ENCODE measurements around the gene RAPGEF4.

GRCh38 chr2:172991031-172991430, 255.4 kb downstream of the RAPGEF4 start:
- no peak for TF ChIP-seq CTCF (IDR thresholded peaks at IDR 0.05 in 2 of 3, conservative IDR thresholded peaks at IDR 0.05 in 1 of 3; ENCODE audit: borderline replicate concordance in 1 of 3, insufficient read depth in 1 of 3, low read depth in 2 of 3, low read length in 2 of 3)
- no peak for TF ChIP-seq JUND (IDR thresholded peaks at IDR 0.05)
- no peak for TF ChIP-seq REST (IDR thresholded peaks at IDR 0.05; ENCODE audit: low read depth)
- no peak for TF ChIP-seq POLR2AphosphoS5 (IDR thresholded peaks at IDR 0.05; ENCODE audit: low read depth, low read length)
- no peak for TF ChIP-seq POLR2A (IDR thresholded peaks at IDR 0.05; ENCODE audit: borderline replicate concordance, extremely low read depth, insufficient read depth, insufficient read length)
- TF ChIP-seq EGR1 (IDR thresholded peaks at IDR 0.05; ENCODE audit: low read depth), result no peak
- no peak for TF ChIP-seq SRF (IDR thresholded peaks at IDR 0.05; ENCODE audit: low read depth)
- no peak for TF ChIP-seq YY1 (IDR thresholded peaks at IDR 0.05; ENCODE audit: extremely low read depth, insufficient replicate concordance, low read depth, low read length)
